Measurements from ENCODE around the gene RABL2B. TPM values are rescaled to one million over a fixed set of nuclear protein-coding genes. Genes with fewer than 3 reads are reported as not detected.
A peak's percentile ranks its signal among the peaks of the same experiment; 100 is the strongest.
"Not testable (repeated sequence)": the region's sequence is repeated elsewhere in the genome, so short reads cannot be mapped to it uniquely, and the experiment has no call there.

The RABL2B gene
- total RNA-seq, 1 experiment from 2014 or later = 22.3 TPM

GRCh38 chr22:50775132-50775531 lies 8.3 kb downstream of the RABL2B start:
- H3K4me1 Mint-ChIP-seq (ENCODE audit: low read depth, unreplicated experiment); BruUV-seq (replicated peaks); H3K27me3 ChIP-seq (replicated peaks; ENCODE audit: control insufficient read depth, insufficient read depth, low read length); H3K36me3 ChIP-seq (ENCODE audit: control insufficient read depth, insufficient read depth, low read length); H3K9me3 ChIP-seq; POLR2A ChIA-PET; H3K9me3 Mint-ChIP-seq (ENCODE audit: unreplicated experiment); H3K4me3 ChIP-seq (ENCODE audit: low read depth, low read length); H3K4me1 ChIP-seq; intact Hi-C loops (cut with micrococcal nuclease; ENCODE audit: unreplicated experiment); H3K36me3 Mint-ChIP-seq (ENCODE audit: insufficient read depth, unreplicated experiment); H3K4me3 Mint-ChIP-seq (ENCODE audit: unreplicated experiment); H3K27me3 Mint-ChIP-seq (ENCODE audit: insufficient read depth, unreplicated experiment): not testable (repeated sequence)
- H3K27ac Mint-ChIP-seq (ENCODE audit: unreplicated experiment) = peak overlapping the region; percentile 55
- TF ChIP-seq CTCF (IDR thresholded peaks at IDR 0.05; ENCODE audit: insufficient read depth in 1 of 2, low read depth in 1 of 2, low read length in 1 of 2, severe bottlenecking in 1 of 2, unreplicated experiment in 1 of 2) = peak in 1 of 2 experiments; percentile 81
- CTCF ChIA-PET = interaction anchor here (0.6 to 0.7 kb wide), 3 partner anchors 9 to 227 kb away, joined by 4 to 5 read pairs (median 5); partner anchors contain the start of gene RABL2B
- peak; percentile 88 to 89 for DNase-seq

- POLR2A ChIA-PET; H3K4me1 ChIP-seq; H3K4me3 ChIP-seq (ENCODE audit: low read depth, low read length); H3K4me3 Mint-ChIP-seq (ENCODE audit: unreplicated experiment); H3K27me3 ChIP-seq (replicated peaks; ENCODE audit: control insufficient read depth, insufficient read depth, low read length); DNase-seq; H3K9me3 Mint-ChIP-seq (ENCODE audit: unreplicated experiment); H3K36me3 ChIP-seq (ENCODE audit: control insufficient read depth, insufficient read depth, low read length); H3K27ac Mint-ChIP-seq (ENCODE audit: unreplicated experiment); H3K27me3 Mint-ChIP-seq (ENCODE audit: insufficient read depth, unreplicated experiment); H3K4me1 Mint-ChIP-seq (ENCODE audit: low read depth, unreplicated experiment); intact Hi-C loops (cut with micrococcal nuclease; ENCODE audit: unreplicated experiment); H3K9me3 ChIP-seq; H3K36me3 Mint-ChIP-seq (ENCODE audit: insufficient read depth, unreplicated experiment); BruUV-seq (replicated peaks); CTCF ChIA-PET: not testable (repeated sequence)
Measured at GRCh38 chr22:50764288-50764687, 19.1 kb downstream of the RABL2B start.

- H3K36me3 Mint-ChIP-seq (ENCODE audit: insufficient read depth, unreplicated experiment); H3K27ac Mint-ChIP-seq (ENCODE audit: unreplicated experiment); BruUV-seq (replicated peaks); POLR2A ChIA-PET; H3K4me3 ChIP-seq (ENCODE audit: low read depth, low read length); H3K27me3 ChIP-seq (replicated peaks; ENCODE audit: control insufficient read depth, insufficient read depth, low read length); H3K4me3 Mint-ChIP-seq (ENCODE audit: unreplicated experiment); DNase-seq; H3K27me3 Mint-ChIP-seq (ENCODE audit: insufficient read depth, unreplicated experiment); CTCF ChIA-PET; H3K4me1 ChIP-seq; intact Hi-C loops (cut with micrococcal nuclease; ENCODE audit: unreplicated experiment); H3K9me3 ChIP-seq; H3K9me3 Mint-ChIP-seq (ENCODE audit: unreplicated experiment); H3K4me1 Mint-ChIP-seq (ENCODE audit: low read depth, unreplicated experiment); H3K36me3 ChIP-seq (ENCODE audit: control insufficient read depth, insufficient read depth, low read length): not testable (repeated sequence)
Measured at GRCh38 chr22:50761829-50762228, 21.6 kb downstream of the RABL2B start.

- DNase-seq; H3K27me3 ChIP-seq (replicated peaks; ENCODE audit: control insufficient read depth, insufficient read depth, low read length); H3K9me3 ChIP-seq; intact Hi-C loops (cut with micrococcal nuclease; ENCODE audit: unreplicated experiment); H3K36me3 ChIP-seq (ENCODE audit: control insufficient read depth, insufficient read depth, low read length); H3K4me3 ChIP-seq (ENCODE audit: low read depth, low read length); H3K4me1 ChIP-seq; POLR2A ChIA-PET; H3K4me1 Mint-ChIP-seq (ENCODE audit: low read depth, unreplicated experiment); H3K9me3 Mint-ChIP-seq (ENCODE audit: unreplicated experiment); BruUV-seq (replicated peaks); H3K27ac Mint-ChIP-seq (ENCODE audit: unreplicated experiment); H3K27me3 Mint-ChIP-seq (ENCODE audit: insufficient read depth, unreplicated experiment); H3K4me3 Mint-ChIP-seq (ENCODE audit: unreplicated experiment); H3K36me3 Mint-ChIP-seq (ENCODE audit: insufficient read depth, unreplicated experiment): not testable (repeated sequence)
- CTCF ChIA-PET = interaction anchor here (0.7 to 1.1 kb wide), 2 partner anchors 15 to 160 kb away, joined by 4 to 5 read pairs; no protein-coding TSS in a partner anchor
Measured at GRCh38 chr22:50759597-50760341, 23.7 kb downstream of the RABL2B start.
